Neuronal stem cell (in vitro differentiated cells): Measurements from ENCODE around the gene HBQ1. TPM values are rescaled to one million over a fixed set of nuclear protein-coding genes. Genes with fewer than 3 reads are reported as not detected.

ENCODE experiments used
- DNase-seq: peaks from one replicate; pipeline ENCODE4 v3.0.0-alpha.2; 2013; ENCODE audit warnings: low spot score
- H2AFZ ChIP-seq: one replicate; pipeline ENCODE4 v1.6.1; 2013; ENCODE audit warnings: mild to moderate bottlenecking, low read length, inconsistent platforms
- H2AK5ac ChIP-seq: 2 replicates; pipeline ENCODE4 v1.6.1; 2013; ENCODE audit warnings: low read depth, mild to moderate bottlenecking, inconsistent platforms, low read length, moderate library complexity, mixed read lengths
- H2BK120ac ChIP-seq: 2 replicates; pipeline ENCODE4 v1.6.1; 2013; ENCODE audit warnings: low read depth, mild to moderate bottlenecking, inconsistent platforms, low read length, moderate library complexity, mixed read lengths
- H2BK12ac ChIP-seq: one replicate; pipeline ENCODE4 v1.6.1; 2013; ENCODE audit warnings: low read length, inconsistent platforms
- H2BK15ac ChIP-seq: 2 replicates; pipeline ENCODE4 v1.6.1; 2013; ENCODE audit warnings: mild to moderate bottlenecking, low read length, inconsistent platforms, mixed read lengths
- H2BK5ac ChIP-seq: one replicate; pipeline ENCODE4 v1.6.1; 2013; ENCODE audit warnings: inconsistent platforms, mild to moderate bottlenecking, low read length, moderate library complexity
- H3K14ac ChIP-seq: one replicate; pipeline ENCODE4 v1.6.1; 2013; ENCODE audit warnings: low read length, inconsistent platforms
- H3K18ac ChIP-seq: 2 replicates; pipeline ENCODE4 v1.6.1; 2013; ENCODE audit warnings: low read length, inconsistent platforms
- H3K23ac ChIP-seq: 2 replicates; pipeline ENCODE4 v1.6.1; 2013; ENCODE audit warnings: low read depth, mild to moderate bottlenecking, mixed read lengths, low read length, inconsistent platforms; ENCODE audit not compliant: poor library complexity
- H3K27ac ChIP-seq: replicated peaks from 3 replicates; pipeline ENCODE4 v1.5.1; 2013; ENCODE audit warnings: low read length, inconsistent platforms
- H3K27me3 ChIP-seq, 3 experiments: 2 replicates each; pipeline ENCODE4 v1.6.1; 2013; ENCODE audit warnings: low read length in 3 of 3, mild to moderate bottlenecking in 2 of 3, inconsistent platforms in 1 of 3, low read depth in 1 of 3, mixed read lengths in 1 of 3, moderate library complexity in 1 of 3; ENCODE audit not compliant: control insufficient read depth in 3 of 3, insufficient read depth in 3 of 3
- H3K36me3 ChIP-seq, 2 donors: replicated peaks in 1 of 2; 2 replicates each; pipeline ENCODE4 v1.6.1; 2013; ENCODE audit warnings: low read length in 2 of 2; ENCODE audit not compliant: control insufficient read depth in 2 of 2, insufficient read depth in 2 of 2
- H3K4ac ChIP-seq: 2 replicates; pipeline ENCODE4 v1.6.1; 2013; ENCODE audit warnings: inconsistent platforms, mild to moderate bottlenecking, low read length, moderate library complexity
- H3K4me1 ChIP-seq, 2 donors: 1 replicate in 1 of 2; 2 replicates in 1 of 2; pipeline ENCODE4 v1.6.1; 2013; ENCODE audit warnings: low read length in 2 of 2, low read depth in 1 of 2; ENCODE audit not compliant: control insufficient read depth in 2 of 2, insufficient read depth in 1 of 2
- H3K4me2 ChIP-seq: one replicate; pipeline ENCODE4 v1.6.1; 2013; ENCODE audit warnings: mild to moderate bottlenecking, low read length, inconsistent platforms; ENCODE audit not compliant: insufficient read depth, poor library complexity, severe bottlenecking
- H3K4me3 ChIP-seq, 2 donors: 2 replicates each; pipeline ENCODE4 v1.5.1; 2013; ENCODE audit warnings: low read length in 2 of 2, mild to moderate bottlenecking in 2 of 2, inconsistent platforms in 1 of 2, moderate library complexity in 1 of 2
- H3K79me1 ChIP-seq: one replicate; pipeline ENCODE4 v1.6.1; 2013; ENCODE audit warnings: low read depth, mild to moderate bottlenecking, inconsistent platforms, low read length, moderate library complexity
- H3K9ac ChIP-seq: one replicate; pipeline ENCODE4 v1.6.1; 2013; ENCODE audit warnings: mild to moderate bottlenecking, low read depth, low read length, inconsistent platforms; ENCODE audit not compliant: poor library complexity
- H3K9me3 ChIP-seq, 2 donors: replicated peaks in 1 of 2; 2 replicates each; pipeline versions ENCODE3 to v1.6.1; 2013; ENCODE audit warnings: low read length in 2 of 2, mild to moderate bottlenecking in 2 of 2, inconsistent platforms in 1 of 2, low read depth in 1 of 2, mixed read lengths in 1 of 2, moderate library complexity in 1 of 2; ENCODE audit not compliant: control insufficient read depth in 2 of 2, insufficient read depth in 1 of 2
- H4K8ac ChIP-seq: one replicate; pipeline ENCODE4 v1.6.1; 2013; ENCODE audit warnings: low read depth, mild to moderate bottlenecking, inconsistent platforms, low read length, moderate library complexity
- H4K91ac ChIP-seq: one replicate; pipeline ENCODE4 v1.6.1; 2013; ENCODE audit warnings: low read length, low read depth, mild to moderate bottlenecking, inconsistent platforms; ENCODE audit not compliant: poor library complexity
- WGBS, 2 donors: extraction: QIAGEN DNeasy Blood & Tissue Kit; methylation state at CpG; one replicate each; pipeline ENCODE4 v1.1.7; 2013; ENCODE audit warnings: missing lambda C conversion rate in 2 of 2, mixed read lengths in 1 of 2; ENCODE audit not compliant: insufficient read length in 2 of 2, insufficient replicate concordance in 1 of 2; ENCODE audit errors: extremely low coverage in 2 of 2; 5-methylcytosine and 5-hydroxymethylcytosine counted together
- polyA plus RNA-seq, 2 experiments: library from polyadenylated mRNA; stranded (reverse); fragments of 200-250 nt; gene quantifications; one replicate each; pipeline ENCODE4 v1.2.3, GENCODE V29; 2013

Gene HBQ1
- 8.2 TPM for polyA plus RNA-seq (2013, experiment 1 of 2)
- 7.2 TPM for polyA plus RNA-seq (2013, experiment 2 of 2)

- H3K23ac ChIP-seq, result peak within 1 kb of the TSS; percentile 94
- H2AFZ ChIP-seq, result peak within 1 kb of the TSS; percentile 89
- peak within 1 kb of the TSS; percentile 94 for H3K18ac ChIP-seq
- H3K4me2 ChIP-seq, result peak within 1 kb of the TSS; percentile 86
- peaks cover 16 to 44% (median 35%) of the 10 kb centered on the region in 3 experiments for H3K27me3 ChIP-seq
- no peak within 1 kb of the TSS for H3K4ac ChIP-seq
- peak within 1 kb of the TSS; percentile 63 for H2AK5ac ChIP-seq
- H3K14ac ChIP-seq, result peak within 1 kb of the TSS; percentile 89
- H4K91ac ChIP-seq, result no peak within 1 kb of the TSS
- peaks cover 0 to 11% of the 10 kb centered on the region in 2 donors for H3K4me1 ChIP-seq
- H2BK12ac ChIP-seq, result no peak within 1 kb of the TSS
- DNase-seq, result peak; percentile 31
- H2BK120ac ChIP-seq, result no peak within 1 kb of the TSS
- peaks cover 0 to 6% of the 10 kb centered on the region in 2 donors for H3K9me3 ChIP-seq
- H3K4me3 ChIP-seq, result peak within 1 kb of the TSS; percentile 49 to 71
- H3K79me1 ChIP-seq, result no peaks in the 10 kb centered on the region
- no peak within 1 kb of the TSS for H2BK15ac ChIP-seq
- no peak within 1 kb of the TSS for H3K27ac ChIP-seq
- H2BK5ac ChIP-seq, result no peak within 1 kb of the TSS
- peak within 1 kb of the TSS; percentile 90 for H3K9ac ChIP-seq
- WGBS, 2 donors, result no CpG with 5 or more reads among the region's 59 CpGs
- H3K36me3 ChIP-seq, result peaks cover 10 to 12% of the 10 kb centered on the region in 2 donors
- H4K8ac ChIP-seq, result no peak within 1 kb of the TSS
Observed at GRCh38 chr16:180101-180675, at the start of gene HBQ1. TSS of gene HBQ1 (plus strand) at chr16:180459. CDS start at chr16:180487, 28 bp downstream.

GRCh38 chr16:130533-131173, 49.6 kb upstream of the HBQ1 start:
- Histone ChIP-seq H2BK120ac (no peak overlapping the region), H3K27ac (no peak overlapping the region), H4K8ac (no peak overlapping the region), H3K14ac (no peak overlapping the region), H2BK5ac (no peak overlapping the region), H3K27me3 (no peaks in the 10 kb centered on the region), H2BK15ac (no peak overlapping the region), H3K4ac (no peak overlapping the region), H2BK12ac (no peak overlapping the region), H3K4me1 (no peaks in the 10 kb centered on the region), H2AK5ac (no peak overlapping the region), H3K79me1 (no peaks in the 10 kb centered on the region), H3K9ac (no peak overlapping the region), H3K4me2 (no peak overlapping the region), H4K91ac (no peak overlapping the region), H3K9me3 (no peaks in the 10 kb centered on the region), H3K18ac (no peak overlapping the region), H2AFZ (no peak overlapping the region), H3K23ac (no peak overlapping the region), H3K36me3 (no peaks in the 10 kb centered on the region), H3K4me3 (no peak overlapping the region)
- WGBS, 2 donors, result no CpG with 5 or more reads among the region's 15 CpGs
- no peak for DNase-seq

GRCh38 chr16:132120-132519, 48.1 kb upstream of the HBQ1 start:
- H3K27me3 ChIP-seq, result no peaks in the 10 kb centered on the region
- no peak overlapping the region for H4K8ac ChIP-seq
- H2BK15ac ChIP-seq, result no peak overlapping the region
- no peaks in the 10 kb centered on the region for H3K4me1 ChIP-seq
- no peaks in the 10 kb centered on the region for H3K36me3 ChIP-seq
- H3K9me3 ChIP-seq, result no peaks in the 10 kb centered on the region
- no peaks in the 10 kb centered on the region for H3K79me1 ChIP-seq
- H3K23ac ChIP-seq, result no peak overlapping the region
- no peak overlapping the region for H3K9ac ChIP-seq
- H2BK5ac ChIP-seq, result no peak overlapping the region
- H2AFZ ChIP-seq, result no peak overlapping the region
- no peak overlapping the region for H4K91ac ChIP-seq
- no peak overlapping the region for H2AK5ac ChIP-seq
- WGBS, 2 donors, result no CpG with 5 or more reads among the region's 7 CpGs
- no peak overlapping the region for H3K18ac ChIP-seq
- no peak overlapping the region for H3K4me3 ChIP-seq
- no peak overlapping the region for H2BK120ac ChIP-seq
- no peak overlapping the region for H3K4ac ChIP-seq
- H3K14ac ChIP-seq, result no peak overlapping the region
- H3K27ac ChIP-seq, result no peak overlapping the region
- DNase-seq, result no peak
- no peak overlapping the region for H2BK12ac ChIP-seq
- H3K4me2 ChIP-seq, result no peak overlapping the region

- no peak for DNase-seq
- no peak overlapping the region for H2AK5ac ChIP-seq
- H4K91ac ChIP-seq, result no peak overlapping the region
- no peak overlapping the region for H3K4me2 ChIP-seq
- H3K79me1 ChIP-seq, result no peaks in the 10 kb centered on the region
- no peak overlapping the region for H2BK5ac ChIP-seq
- no peak overlapping the region for H3K4ac ChIP-seq
- H3K27me3 ChIP-seq, result no peaks in the 10 kb centered on the region
- H2BK12ac ChIP-seq, result no peak overlapping the region
- H3K4me3 ChIP-seq, result no peak overlapping the region
- H3K36me3 ChIP-seq, result no peaks in the 10 kb centered on the region
- H3K18ac ChIP-seq, result no peak overlapping the region
- no peak overlapping the region for H2BK15ac ChIP-seq
- no CpG with 5 or more reads among the region's 2 CpGs for WGBS, 2 donors
- no peak overlapping the region for H2BK120ac ChIP-seq
- no peak overlapping the region for H3K9ac ChIP-seq
- H3K14ac ChIP-seq, result no peak overlapping the region
- no peaks in the 10 kb centered on the region for H3K9me3 ChIP-seq
- no peak overlapping the region for H4K8ac ChIP-seq
- H3K23ac ChIP-seq, result no peak overlapping the region
- H3K4me1 ChIP-seq, result no peaks in the 10 kb centered on the region
- no peak overlapping the region for H3K27ac ChIP-seq
- no peak overlapping the region for H2AFZ ChIP-seq
Observed at GRCh38 chr16:133716-134115, 46.5 kb upstream of the HBQ1 start.
